Testis (tissue), 2 donors: ENCODE measurements around the gene CBFA2T3.

Source experiments
- POLR2A ChIP-seq: fragments of 450-650 bp; IDR thresholded peaks from one replicate; pipeline ENCODE4 v1.6.1; 2017; ENCODE audit warnings: antibody characterized with exemption, mild to moderate bottlenecking, moderate library complexity
- TF ChIP-seq, protein P1 (sequence below), 3 experiments: fragments of 450-650 bp in 2 of 3; fragments of 200-600 bp in 1 of 3; sonication (generic) in 1 of 3; IDR thresholded peaks; one replicate each; pipeline ENCODE4 v1.5.1; 2016 to 2019; ENCODE audit warnings: antibody characterized with exemption in 3 of 3, mild to moderate bottlenecking in 2 of 3, moderate library complexity in 1 of 3

DNA sequence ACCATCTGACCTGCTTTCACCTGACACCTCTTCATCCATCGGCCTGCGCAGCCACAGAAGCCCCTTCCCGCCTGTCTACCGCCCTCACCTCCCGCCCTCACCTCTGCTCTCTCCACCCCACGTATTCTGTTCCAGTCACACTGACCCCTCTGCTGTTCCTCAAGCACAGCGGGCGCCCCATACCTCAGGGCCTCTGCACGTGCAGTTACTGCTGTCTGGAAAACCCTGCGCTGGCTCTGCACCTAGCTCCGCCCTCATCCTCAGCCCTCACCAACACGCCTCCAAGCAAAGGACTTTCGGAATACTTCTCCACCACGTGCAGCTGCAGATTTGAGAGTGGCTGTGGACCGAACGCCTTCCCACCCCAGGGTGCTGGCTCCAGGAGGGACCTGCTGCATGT is 85.9 kb downstream of the CBFA2T3 start:
- TF ChIP-seq, protein P1, sequence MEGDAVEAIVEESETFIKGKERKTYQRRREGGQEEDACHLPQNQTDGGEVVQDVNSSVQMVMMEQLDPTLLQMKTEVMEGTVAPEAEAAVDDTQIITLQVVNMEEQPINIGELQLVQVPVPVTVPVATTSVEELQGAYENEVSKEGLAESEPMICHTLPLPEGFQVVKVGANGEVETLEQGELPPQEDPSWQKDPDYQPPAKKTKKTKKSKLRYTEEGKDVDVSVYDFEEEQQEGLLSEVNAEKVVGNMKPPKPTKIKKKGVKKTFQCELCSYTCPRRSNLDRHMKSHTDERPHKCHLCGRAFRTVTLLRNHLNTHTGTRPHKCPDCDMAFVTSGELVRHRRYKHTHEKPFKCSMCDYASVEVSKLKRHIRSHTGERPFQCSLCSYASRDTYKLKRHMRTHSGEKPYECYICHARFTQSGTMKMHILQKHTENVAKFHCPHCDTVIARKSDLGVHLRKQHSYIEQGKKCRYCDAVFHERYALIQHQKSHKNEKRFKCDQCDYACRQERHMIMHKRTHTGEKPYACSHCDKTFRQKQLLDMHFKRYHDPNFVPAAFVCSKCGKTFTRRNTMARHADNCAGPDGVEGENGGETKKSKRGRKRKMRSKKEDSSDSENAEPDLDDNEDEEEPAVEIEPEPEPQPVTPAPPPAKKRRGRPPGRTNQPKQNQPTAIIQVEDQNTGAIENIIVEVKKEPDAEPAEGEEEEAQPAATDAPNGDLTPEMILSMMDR (IDR thresholded peaks at IDR 0.05), result no peak
- TF ChIP-seq POLR2A, result no peak
